SHP77 treated with DMSO at 0.1 percent for 48 hours (cell line): ENCODE measurements around the gene KCTD16.

ENCODE experiments used
- DNase-seq: peaks from one replicate; lab custom pipeline; 2025; lab: John Stamatoyannopoulos, UW

Gene KCTD16

GRCh38 chr5:144207875-144208444 is 37.3 kb downstream of the KCTD16 start:
- DNase-seq = no peak

GRCh38 chr5:144209361-144209760 is 38.7 kb downstream of the KCTD16 start:
- DNase-seq = no peak

DNA sequence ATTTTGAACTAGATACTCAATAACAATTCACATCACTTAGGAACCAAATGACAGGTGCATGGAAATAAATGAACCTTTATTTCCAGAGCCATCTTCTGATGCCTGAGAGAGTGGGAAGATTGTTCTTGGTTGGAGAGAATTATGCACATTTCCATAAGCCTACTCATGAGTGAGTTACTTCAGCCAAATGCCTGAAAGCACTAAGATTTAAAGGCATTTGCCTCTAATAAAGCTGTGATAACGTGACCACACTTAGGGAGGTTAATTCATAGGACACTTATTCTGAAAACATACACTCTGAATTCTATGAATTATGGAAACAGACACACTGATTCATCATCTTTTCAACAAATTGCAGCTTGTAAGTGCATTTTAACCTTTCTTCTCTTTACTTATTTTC is 40.0 kb downstream of the KCTD16 start:
- DNase-seq = no peak

GRCh38 chr5:144219869-144220268 is 49.2 kb downstream of the KCTD16 start:
- DNase-seq = no peak

DNA sequence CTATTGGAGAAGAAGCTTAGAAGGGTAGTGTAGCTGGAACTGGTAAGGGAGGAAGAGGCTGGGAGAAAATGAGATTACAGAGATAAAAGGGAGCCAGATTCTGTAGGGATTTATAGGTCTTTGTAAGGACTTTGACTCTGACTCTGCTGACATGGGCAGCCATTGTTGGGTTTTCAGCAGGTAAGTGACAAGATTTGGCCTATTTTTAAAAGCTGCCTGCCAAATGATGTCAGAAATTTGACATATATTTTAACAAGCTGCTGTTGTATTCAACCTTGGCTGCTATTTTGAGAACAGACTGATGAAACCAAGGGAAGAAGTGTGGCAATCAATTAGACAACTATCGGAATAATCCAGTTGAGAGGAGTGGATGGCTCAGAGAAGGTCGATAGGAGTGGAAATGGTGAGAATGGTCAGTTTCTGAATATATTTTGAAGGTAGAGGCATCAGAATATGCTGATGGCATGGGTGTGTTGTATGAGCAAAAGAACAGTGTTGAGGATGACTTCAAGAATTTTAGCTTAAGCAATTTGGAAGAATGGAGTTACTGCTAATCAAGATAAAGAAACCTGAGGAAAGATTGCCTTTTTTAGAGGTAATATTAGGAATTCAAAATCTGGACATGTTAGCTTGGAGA is 56.8 kb downstream of the KCTD16 start:
- DNase-seq = no peak

DNA sequence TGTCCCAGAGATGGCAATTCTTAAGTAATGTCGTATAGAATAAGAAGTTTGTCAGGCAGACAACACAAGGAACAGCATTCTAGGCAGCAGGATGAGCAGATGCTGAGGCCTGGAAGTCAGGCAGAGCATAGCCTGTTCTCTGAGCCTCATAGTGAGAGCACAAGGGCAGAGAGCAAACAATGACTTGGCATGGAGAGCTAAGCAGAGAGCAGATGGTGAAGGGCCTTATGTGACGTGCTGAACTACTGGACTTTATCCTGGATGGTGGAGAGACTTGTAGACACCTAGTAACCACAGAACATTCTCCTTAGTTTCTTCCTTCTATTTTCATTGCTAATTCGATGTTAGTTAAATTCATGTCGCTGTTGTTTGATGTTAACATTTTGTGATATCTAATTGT is 60.1 kb downstream of the KCTD16 start:
- peak; percentile 96 for DNase-seq

GRCh38 chr5:144232285-144232684 is 61.6 kb downstream of the KCTD16 start:
- no peak for DNase-seq

GRCh38 chr5:144236499-144236898 is 65.8 kb downstream of the KCTD16 start:
- DNase-seq = no peak

- DNase-seq = no peak
Measured at GRCh38 chr5:144237851-144238250, 67.2 kb downstream of the KCTD16 start.

DNA sequence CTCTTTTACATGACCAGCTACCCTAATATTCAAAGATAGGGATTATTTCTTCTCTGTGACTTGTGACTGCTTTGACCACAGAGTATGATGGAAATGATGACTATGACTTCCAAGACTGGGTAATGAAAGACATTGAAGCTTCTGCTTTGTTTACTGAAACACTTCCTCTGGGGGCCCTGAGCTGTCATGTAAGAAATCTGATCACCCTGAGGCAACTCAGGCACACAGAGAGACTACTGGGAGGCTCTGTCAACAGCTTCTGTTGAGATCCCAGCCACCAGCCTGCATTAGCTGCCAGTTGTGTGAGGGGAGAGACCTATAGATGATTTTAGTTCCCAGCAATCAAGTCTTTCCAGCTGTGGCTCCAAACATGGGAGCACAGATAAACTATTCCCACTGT is 76.5 kb downstream of the KCTD16 start:
- DNase-seq = no peak

DNA sequence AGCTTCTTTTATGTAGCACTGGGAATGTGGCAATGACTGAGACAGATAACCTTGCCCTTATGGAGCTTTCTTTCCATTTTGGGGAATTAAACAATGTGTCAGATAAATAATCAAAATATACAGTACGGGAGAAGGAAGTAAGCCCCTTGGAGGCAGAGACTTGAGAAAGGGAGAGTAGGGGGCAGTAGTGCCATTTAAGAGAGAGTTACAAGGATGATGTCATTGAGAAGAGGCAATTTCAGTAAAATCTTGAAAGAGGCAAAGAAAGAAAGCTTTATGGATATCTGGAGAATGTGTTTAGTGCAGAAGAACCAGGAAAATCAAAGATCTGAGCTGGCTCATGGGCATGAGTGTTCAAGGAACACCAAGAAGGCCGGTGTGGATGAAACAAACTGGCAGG is 77.3 kb downstream of the KCTD16 start:
- DNase-seq = no peak

DNA sequence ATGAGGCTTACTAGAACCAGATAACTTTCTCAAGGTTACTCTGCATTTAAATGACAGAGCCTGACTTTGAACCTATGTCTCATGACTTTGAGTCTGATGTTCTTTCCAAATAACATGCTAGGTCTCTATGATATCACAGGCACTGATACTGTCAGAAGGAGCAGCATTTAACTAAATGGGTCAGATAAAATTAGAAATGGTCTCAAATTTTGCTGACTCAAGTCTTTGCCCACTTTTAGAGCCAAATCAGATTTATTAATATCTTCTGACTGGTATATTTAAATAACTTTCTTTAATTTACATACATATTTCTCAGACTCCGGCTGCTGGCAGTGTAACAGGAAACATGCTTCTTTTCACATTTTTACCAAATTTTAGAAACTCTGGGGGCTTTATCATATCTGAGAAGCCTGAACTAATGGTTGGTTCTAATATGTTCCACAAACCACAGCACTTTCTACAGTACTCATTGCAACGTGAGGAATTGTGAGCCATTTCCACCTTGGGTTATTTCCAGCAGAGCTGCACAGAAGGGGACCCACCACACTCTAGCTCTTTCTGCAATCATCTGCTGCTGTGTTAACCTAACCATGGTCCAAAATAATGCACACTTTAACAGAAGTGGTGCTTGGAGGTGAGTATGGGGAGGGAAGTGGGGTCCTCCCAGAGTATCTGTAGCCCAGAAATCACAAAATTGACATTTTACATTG is 79.2 kb downstream of the KCTD16 start:
- no peak for DNase-seq

DNA sequence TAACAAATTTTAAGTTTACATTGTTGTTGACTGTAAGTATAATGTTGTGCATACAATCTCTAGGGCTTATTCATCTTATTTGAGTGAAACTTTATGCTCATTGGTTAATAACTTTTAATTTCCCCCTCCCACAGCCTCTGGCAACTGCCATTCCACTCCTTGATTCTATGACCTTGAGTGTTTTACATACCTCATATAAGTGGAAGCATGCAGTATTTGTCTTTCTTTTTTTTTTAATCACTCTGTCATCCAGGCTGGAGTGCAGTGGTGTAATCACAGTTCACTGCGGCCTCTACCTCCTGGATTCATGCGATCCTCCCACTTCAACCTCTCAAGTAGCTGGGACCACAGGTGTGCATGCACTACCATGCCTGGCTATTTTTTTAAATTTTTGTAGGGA is 83.9 kb downstream of the KCTD16 start:
- no peak for DNase-seq

- DNase-seq = no peak
Measured at GRCh38 chr5:144260121-144260520, 89.4 kb downstream of the KCTD16 start.

- DNase-seq = no peak
Measured at GRCh38 chr5:144265643-144266247, 95.1 kb downstream of the KCTD16 start.

DNA sequence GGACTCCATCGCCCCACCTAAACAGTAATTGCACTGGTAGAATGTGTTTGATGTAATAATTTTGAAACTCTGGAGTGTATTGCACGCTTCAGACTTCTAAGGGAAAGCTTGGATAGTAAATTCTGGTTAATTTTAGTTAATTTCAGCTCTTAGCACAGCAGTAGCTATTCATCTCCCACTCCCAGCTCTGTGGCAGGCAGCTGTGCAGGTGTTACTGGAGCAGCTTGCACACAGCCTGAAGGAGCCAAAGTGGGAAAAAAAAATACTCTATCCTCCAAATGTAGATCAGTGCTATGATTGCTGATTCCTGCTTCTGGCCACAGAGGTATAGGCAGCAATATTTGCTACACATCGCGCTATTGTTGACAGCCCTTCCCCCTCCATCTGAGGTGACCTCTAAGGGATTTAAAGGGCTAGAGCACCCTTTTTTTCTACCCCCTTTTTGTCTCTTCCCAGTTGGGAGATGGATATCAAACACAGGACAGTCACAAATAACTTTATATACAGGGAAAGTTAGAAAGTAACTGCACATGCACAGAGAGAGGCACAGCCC is 97.4 kb downstream of the KCTD16 start:
- no peak for DNase-seq

- no peak for DNase-seq
Measured at GRCh38 chr5:144273232-144274027, 102.8 kb downstream of the KCTD16 start.

DNA sequence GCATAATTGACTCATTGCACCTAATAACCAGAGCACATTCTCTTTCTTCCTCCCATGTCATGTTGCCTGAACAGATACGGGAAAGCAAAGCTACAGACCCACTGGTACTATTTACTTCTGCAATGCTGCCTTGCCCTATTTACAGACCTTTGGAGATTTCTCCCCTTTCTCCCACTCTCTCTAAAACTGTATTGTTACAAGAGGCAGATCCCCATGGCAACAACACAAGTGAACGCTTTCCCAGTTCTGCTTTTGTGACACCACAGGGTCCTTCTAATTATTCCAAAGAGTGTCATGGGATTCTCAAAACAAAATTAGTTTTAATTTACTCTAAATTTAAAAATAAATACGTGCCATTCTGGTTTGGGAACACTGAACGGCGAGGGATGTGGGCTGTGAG is 104.7 kb downstream of the KCTD16 start:
- no peak for DNase-seq

DNA sequence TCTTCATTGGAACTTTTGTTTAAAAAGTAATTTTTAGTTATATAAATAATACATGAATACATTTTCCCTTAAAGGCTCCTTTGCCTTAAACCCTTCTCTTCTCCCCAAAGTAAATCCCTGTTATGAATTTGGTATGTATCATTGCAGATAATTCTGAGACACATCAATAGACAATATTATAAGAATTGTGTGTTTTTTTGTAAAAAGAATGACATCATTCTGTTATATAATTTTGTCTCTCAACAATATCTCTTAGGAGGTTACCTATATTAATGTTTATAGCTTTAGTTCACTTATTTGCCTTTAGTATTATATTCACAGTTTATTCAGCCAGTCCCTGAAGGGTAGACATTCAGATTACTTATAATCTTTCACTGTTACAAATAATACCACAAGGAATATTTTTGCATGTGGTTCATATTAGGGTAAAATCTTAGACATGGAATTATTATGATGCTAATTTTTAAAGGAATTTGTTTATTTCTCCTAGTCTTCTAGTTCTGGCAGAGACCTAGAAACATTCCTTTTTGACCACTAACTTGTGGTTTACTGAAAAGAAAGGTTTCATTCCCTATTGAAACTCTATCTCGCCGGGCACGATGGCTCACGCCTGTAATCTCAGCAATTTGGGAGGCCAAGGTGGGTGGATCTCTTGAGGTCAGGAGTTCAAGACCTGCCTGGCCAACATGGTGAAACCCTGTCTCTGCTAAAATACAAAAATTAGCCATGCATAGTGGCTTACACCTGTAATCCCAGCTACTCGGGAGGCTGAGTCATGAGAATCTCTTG is 105.6 kb downstream of the KCTD16 start:
- DNase-seq = no peak

GRCh38 chr5:144281784-144282183 is 111.1 kb downstream of the KCTD16 start:
- DNase-seq = no peak

GRCh38 chr5:144284036-144284435 is 113.4 kb downstream of the KCTD16 start:
- DNase-seq = no peak
